ENCODE results near the gene PLCG2.

- TF ChIP-seq MAX (IDR thresholded peaks at IDR 0.05) = no peak
- TF ChIP-seq RAD21 (IDR thresholded peaks at IDR 0.05; ENCODE audit: low read depth) = no peak
- TF ChIP-seq EP300 (IDR thresholded peaks at IDR 0.05; ENCODE audit: borderline replicate concordance) = no peak
- no peak for TF ChIP-seq YY1 (IDR thresholded peaks at IDR 0.05; ENCODE audit: low read depth)
- no peak for TF ChIP-seq TAF1 (IDR thresholded peaks at IDR 0.05; ENCODE audit: low read depth)
- TF ChIP-seq CEBPB (IDR thresholded peaks at IDR 0.05) = no peak
- no peak for TF ChIP-seq USF1 (IDR thresholded peaks at IDR 0.05)
- no peak for TF ChIP-seq TEAD4 (IDR thresholded peaks at IDR 0.05)
- TF ChIP-seq REST (IDR thresholded peaks at IDR 0.05; ENCODE audit: low read depth) = no peak
- no peak for TF ChIP-seq NFIC (IDR thresholded peaks at IDR 0.05)
- no peak for TF ChIP-seq FOXM1 (IDR thresholded peaks at IDR 0.05; ENCODE audit: borderline replicate concordance, low read depth)
- no peak for TF ChIP-seq CREB1 (IDR thresholded peaks at IDR 0.05; ENCODE audit: low read depth)
- no peak for TF ChIP-seq ZBTB7A (IDR thresholded peaks at IDR 0.05; ENCODE audit: low read depth)
These were observed 32.5 kb upstream of the PLCG2 start for GRCh38 chr16:81746566-81746965.
